Nephron progenitor cell (in vitro differentiated cells): ENCODE measurements around the gene ARPC5L.
A peak's percentile ranks its signal among the peaks of the same experiment; 100 is the strongest.

Experiments used
- DNase-seq: peaks from one replicate; pipeline ENCODE4 v3.0.0; 2021
- H3K27ac Mint-ChIP-seq: 2 replicates; pipeline ENCODE4 v1.8.0; 2021; ENCODE audit warnings: mild to moderate bottlenecking, moderate library complexity, mixed read lengths
- H3K27me3 Mint-ChIP-seq: 2 replicates; pipeline ENCODE4 v1.8.0; 2021; ENCODE audit warnings: mild to moderate bottlenecking, low read depth, mixed read lengths; ENCODE audit not compliant: poor library complexity
- H3K36me3 Mint-ChIP-seq: 2 replicates; pipeline ENCODE4 v1.8.0; 2021; ENCODE audit warnings: low read depth, mixed read lengths
- H3K4me1 Mint-ChIP-seq: 2 replicates; pipeline ENCODE4 v1.8.0; 2021; ENCODE audit warnings: mixed read lengths
- H3K4me3 Mint-ChIP-seq: 2 replicates; pipeline ENCODE4 v1.8.0; 2021; ENCODE audit warnings: mild to moderate bottlenecking, moderate library complexity, mixed read lengths
- H3K9me3 Mint-ChIP-seq: 2 replicates; pipeline ENCODE4 v1.8.0; 2021; ENCODE audit warnings: mild to moderate bottlenecking, moderate library complexity, mixed read lengths
- CTCF ChIP-seq: fragments of 200-600 bp; sonication (generic); IDR thresholded peaks from 2 replicates; pipeline ENCODE4 v1.5.0; 2021; ENCODE audit warnings: antibody characterized with exemption

ARPC5L gene

GRCh38 chr9:124815601-124816000, 46.3 kb upstream of the ARPC5L start:
- Mint-ChIP-seq H3K36me3 (no peaks in the 10 kb centered on the region), H3K27me3 (peaks cover 3% of the 10 kb centered on the region), H3K27ac (no peak overlapping the region), H3K9me3 (no peaks in the 10 kb centered on the region), H3K4me3 (no peak overlapping the region), H3K4me1 (peaks cover 36% of the 10 kb centered on the region)
- no peak for TF ChIP-seq CTCF
- no peak for DNase-seq

- DNase-seq: no peak
- H3K27ac Mint-ChIP-seq: no peak overlapping the region
- peaks cover 7% of the 10 kb centered on the region for H3K27me3 Mint-ChIP-seq
- no peaks in the 10 kb centered on the region for H3K9me3 Mint-ChIP-seq
- TF ChIP-seq CTCF: no peak
- H3K4me3 Mint-ChIP-seq: no peak overlapping the region
- H3K4me1 Mint-ChIP-seq: peaks cover 22% of the 10 kb centered on the region
- H3K36me3 Mint-ChIP-seq: no peaks in the 10 kb centered on the region
Observed at GRCh38 chr9:124818431-124819281, 43.3 kb upstream of the ARPC5L start.

GRCh38 chr9:124820698-124821623, 41.0 kb upstream of the ARPC5L start:
- H3K27me3 Mint-ChIP-seq: peaks cover 6% of the 10 kb centered on the region
- peaks cover 15% of the 10 kb centered on the region for H3K4me1 Mint-ChIP-seq
- H3K4me3 Mint-ChIP-seq: no peak overlapping the region
- H3K9me3 Mint-ChIP-seq: no peaks in the 10 kb centered on the region
- no peaks in the 10 kb centered on the region for H3K36me3 Mint-ChIP-seq
- TF ChIP-seq CTCF: no peak
- H3K27ac Mint-ChIP-seq: no peak overlapping the region
- no peak for DNase-seq

- Mint-ChIP-seq H3K27ac (peak overlapping the region; percentile 25), H3K9me3 (peaks cover 8% of the 10 kb centered on the region), H3K36me3 (no peaks in the 10 kb centered on the region), H3K27me3 (peaks cover 12% of the 10 kb centered on the region), H3K4me3 (no peak overlapping the region), H3K4me1 (peaks cover 9% of the 10 kb centered on the region)
- no peak for DNase-seq
- no peak for TF ChIP-seq CTCF
Observed at GRCh38 chr9:124828489-124829333, 33.2 kb upstream of the ARPC5L start.

GRCh38 chr9:124829334-124829669, 32.6 kb upstream of the ARPC5L start:
- H3K36me3 Mint-ChIP-seq: no peaks in the 10 kb centered on the region

More at GRCh38 chr9:124829334-124829669, 32.6 kb upstream of the ARPC5L start:
- DNase-seq: no peak
- no peak overlapping the region for H3K4me3 Mint-ChIP-seq
- no peak for TF ChIP-seq CTCF
- H3K27me3 Mint-ChIP-seq: peaks cover 10% of the 10 kb centered on the region
- H3K9me3 Mint-ChIP-seq: peaks cover 8% of the 10 kb centered on the region
- peak overlapping the region; percentile 25 for H3K27ac Mint-ChIP-seq
- H3K4me1 Mint-ChIP-seq: peaks cover 9% of the 10 kb centered on the region
